Measurements from ENCODE around the gene AGFG1.
"Not testable (repeated sequence)": the region's sequence is repeated elsewhere in the genome, so short reads cannot be mapped to it uniquely, and the experiment has no call there.

The AGFG1 gene

DNA sequence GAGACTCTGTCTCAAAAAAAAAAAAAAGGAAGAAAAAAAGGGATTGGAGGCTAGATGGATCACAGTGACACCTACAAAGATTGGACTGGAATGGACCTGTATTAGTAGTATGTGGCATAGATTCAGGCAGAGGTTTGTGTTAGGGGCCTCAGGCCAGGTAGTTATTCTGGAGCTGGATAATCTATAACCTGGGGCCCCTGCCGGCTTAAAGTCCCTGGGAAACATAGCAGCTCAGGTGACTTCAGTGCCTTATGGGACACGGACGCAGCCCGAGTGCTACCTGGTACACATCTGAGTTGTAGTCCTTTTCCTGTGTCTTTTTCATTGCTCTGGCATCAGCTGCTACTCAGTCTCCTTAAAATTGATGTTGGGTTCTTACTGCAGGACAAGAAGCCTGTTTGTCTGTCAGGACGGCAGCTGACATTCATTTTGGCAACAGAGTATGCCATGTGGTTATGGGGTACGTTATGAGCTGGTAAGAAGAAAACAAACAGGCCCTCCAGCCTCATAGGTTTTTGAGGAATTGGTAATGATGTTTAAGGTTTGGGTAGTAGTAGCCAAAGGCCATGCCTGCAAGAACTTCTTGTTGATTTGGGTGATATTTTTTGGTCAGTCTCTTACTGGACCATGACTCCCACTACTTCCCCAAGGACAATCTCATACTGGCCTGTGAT lies 27.8 kb downstream of the AGFG1 start:
- no peak for DNase-seq (ENCODE audit: low spot score)

DNA sequence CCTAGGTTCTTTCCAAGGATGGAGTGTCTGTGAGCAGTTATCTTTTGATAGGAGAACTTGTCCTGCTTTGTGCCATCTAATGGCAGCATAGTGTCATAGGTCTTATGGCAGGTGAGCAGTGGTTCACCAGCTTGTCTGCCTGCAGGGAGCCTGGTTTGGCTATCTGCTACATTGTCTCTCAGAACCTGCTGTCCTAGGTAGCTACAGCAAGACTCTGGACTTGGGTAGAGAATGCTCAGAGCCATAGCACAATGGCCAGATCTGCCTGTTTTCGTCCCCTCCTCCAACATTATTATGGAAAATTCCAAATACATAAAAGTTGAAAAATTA lies 28.3 kb downstream of the AGFG1 start:
- DNase-seq (ENCODE audit: low spot score): no peak

DNA sequence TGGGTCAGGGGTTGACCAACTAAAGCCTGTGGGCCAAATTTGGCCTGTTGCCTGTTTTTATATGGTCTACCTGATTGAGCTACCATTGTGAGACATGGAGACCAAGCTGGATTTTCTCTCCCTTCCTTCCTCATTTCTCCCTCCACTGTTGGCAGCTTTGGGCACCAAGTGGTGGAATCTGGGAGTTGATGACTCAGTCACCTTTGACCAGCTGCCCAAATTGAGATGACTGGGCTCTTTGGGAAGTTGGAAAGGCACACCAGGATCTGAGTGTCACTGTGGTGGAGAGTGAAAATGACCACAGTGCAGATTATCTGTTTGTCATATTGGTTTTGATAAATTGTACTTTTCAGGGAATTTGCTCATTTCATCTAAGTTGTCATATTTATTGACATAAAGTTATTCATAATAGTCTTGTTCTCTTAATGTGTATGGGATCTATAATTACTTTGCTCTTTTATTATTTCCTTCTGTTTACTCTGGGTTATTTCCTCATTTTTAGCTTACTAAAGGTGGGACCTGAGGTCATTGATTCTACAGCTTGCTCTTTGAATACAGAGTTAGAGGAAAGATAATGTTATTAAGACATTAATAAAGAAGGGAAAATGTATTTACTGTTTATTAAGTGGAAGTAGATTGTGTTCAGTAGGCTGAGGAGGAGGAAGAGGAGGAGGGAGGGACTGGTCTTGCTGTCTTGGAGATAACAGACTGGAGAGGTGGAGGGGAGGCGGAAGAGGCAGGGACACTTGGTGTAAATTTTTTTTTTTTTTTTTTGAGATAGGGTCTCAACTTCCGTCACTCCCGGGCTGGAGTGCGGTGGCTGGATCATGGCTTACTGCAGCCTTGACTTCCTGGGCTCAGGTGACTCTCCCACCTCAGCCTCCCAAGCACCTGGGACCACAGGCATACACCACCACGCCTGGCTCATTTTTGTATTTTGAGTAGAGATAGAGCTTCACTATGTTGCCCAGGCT lies 31.8 kb downstream of the AGFG1 start:
- peak; percentile 85 for DNase-seq (ENCODE audit: low spot score)

DNA sequence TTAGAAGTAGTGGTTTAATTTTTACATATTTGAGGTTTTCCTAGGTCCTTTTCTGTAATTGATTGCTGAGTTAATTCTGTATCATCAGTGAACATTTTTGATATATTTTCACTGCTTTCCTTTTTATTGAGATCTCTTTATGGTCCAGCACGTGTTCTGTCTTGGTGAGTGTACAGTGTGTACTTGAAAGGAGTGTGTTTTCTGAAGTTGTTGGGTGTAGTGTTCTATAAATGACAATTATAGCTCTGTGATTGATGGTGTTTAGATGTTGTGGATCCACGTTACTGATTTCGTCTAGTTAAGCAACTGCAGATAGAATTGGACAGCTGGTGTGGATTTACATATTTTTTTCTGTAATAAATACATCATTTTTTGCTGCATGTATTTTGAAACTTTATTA lies 32.7 kb downstream of the AGFG1 start:
- DNase-seq (ENCODE audit: low spot score): no peak

DNA sequence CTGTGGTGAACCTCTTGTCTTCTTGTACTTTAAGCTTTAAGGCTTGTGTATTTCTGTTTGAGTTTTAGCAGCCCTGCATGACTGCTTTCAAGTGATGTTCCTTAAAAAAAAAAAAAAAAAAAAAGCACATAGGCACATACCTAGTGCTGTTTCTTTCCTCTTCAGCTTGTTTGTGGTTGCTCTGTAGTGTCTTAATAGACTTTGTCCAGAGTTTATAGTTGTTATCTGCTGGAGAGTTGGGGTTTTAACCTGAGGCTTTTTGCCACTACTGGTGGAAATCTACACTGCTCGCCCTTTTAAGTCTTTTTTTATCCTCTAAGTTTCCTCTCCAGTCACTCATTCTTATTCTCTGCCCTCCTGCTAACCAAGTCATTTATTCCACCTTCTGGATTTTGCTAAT lies 34.5 kb downstream of the AGFG1 start:
- no peak for DNase-seq (ENCODE audit: low spot score)

DNA sequence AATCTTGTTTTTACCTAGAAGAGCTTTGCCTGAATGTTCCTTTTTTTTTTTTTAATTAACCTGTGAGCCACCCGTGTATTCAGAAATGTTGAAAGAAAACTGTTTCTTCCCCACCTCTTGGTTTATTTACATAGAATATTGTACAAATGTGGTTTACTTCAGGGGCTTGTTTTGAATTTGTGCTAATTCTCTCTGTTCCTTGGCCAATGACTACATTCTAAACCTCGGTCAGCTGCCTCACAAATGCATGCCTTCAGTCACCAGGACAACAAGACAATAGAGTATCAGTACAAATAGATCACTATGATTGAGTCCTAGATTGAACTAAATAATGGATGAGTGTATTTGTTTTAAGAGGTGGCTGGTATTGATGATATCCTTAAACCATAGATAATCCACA lies 36.0 kb downstream of the AGFG1 start:
- no peak for DNase-seq (ENCODE audit: low spot score)

DNA sequence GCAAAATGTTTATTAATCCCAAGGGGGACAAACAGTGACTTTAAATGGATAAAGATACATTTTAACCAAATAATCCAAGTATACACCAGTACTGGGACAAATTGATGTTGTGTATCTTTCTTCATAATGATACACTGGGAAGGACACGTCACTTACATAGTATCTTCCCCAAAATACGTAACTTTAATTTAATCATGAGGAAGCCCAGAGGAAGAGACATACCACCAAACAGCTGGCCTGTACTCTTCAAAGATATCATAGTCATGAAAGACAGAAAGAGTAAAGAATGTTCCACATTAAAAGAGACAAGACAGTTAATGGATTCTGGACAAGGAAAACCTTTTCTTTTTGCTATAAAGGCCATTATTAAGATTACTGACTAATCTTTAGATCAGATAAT lies 37.1 kb downstream of the AGFG1 start:
- no peak for DNase-seq (ENCODE audit: low spot score)

DNA sequence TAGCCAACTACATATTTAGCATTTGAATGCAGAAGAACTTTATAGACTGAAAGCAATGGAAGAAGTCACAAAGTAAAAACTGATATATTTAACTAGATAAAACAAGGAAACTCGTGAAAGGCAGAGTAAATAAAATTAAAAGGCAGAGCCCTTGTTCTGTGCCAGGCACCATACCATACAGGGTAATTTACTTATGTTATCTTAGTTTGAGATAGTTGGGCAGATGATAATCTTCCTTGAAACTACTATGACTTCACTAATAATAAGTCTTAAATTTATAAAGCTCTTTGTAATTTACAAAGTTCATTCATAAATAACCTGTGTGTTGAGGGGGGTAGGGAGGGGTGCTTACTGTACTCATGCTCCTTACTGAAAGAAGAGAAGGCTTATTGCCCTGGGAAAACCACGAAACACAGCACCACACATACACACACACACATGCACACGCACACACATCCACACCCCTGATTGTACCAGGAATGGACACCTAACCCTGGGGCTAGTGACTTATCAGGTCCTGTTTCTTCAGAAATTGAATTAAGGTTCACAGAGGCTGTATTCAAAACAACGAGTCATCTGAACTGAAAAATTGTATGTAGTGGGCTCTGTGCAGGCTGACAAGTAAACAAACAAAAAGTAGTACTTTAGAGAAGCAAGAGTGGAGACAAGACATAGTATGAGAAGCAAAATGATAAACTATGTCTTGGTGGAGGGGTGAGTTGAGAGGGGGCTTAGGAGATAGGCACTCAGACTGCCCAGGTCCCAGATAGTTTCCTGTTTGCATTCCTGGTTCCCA lies 38.1 kb downstream of the AGFG1 start:
- peak; percentile 12 for DNase-seq (ENCODE audit: low spot score)

DNA sequence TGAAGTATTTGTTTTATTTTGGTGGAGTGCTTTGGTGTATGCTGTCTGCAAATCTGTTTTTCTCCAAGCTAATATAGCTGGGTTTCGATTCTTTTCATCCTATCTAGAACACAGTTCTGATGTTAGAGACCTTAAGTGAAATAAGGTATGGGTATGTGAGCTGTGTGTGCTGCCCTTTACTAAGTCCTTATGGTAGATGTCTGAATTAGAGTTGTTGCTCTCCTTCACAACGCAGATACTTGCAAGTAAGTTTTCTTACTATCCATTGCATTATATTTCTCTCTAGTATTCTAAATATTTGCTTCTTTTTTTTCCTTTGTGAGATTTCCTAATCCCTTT lies 38.6 kb downstream of the AGFG1 start:
- no peak for DNase-seq (ENCODE audit: low spot score)

DNA sequence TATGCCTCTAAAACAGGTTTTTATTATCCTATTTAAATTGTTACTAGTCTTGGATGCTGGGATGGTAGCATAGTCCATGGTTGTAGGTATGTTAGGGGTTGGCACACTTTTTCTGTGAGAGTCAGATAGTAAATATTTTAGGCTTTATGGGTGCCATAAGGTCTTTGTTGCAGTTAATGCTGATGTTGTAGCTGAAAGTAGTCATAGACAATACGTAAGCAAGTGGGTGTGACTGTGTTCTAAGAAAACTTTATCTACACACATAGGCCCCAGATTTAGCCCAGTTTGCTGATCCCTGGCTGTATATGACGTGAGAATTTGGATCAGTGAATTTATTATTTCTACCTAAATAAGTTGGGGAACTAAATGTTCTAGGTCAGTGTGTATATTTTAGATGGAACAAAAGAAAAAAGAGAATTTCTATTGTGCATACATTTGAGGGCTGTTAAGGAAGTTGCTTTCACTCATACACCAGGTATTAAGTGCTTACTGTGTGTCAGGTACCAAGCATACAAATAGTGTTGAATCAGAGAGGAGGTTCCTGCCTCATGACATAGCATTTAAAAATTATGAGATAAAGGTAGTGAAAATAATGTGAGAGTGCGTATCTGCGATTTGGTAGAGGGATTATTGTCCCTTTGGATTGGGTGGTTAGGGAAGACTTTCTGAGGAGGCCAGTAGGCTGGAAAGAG lies 39.4 kb downstream of the AGFG1 start:
- DNase-seq (ENCODE audit: low spot score): no peak

DNA sequence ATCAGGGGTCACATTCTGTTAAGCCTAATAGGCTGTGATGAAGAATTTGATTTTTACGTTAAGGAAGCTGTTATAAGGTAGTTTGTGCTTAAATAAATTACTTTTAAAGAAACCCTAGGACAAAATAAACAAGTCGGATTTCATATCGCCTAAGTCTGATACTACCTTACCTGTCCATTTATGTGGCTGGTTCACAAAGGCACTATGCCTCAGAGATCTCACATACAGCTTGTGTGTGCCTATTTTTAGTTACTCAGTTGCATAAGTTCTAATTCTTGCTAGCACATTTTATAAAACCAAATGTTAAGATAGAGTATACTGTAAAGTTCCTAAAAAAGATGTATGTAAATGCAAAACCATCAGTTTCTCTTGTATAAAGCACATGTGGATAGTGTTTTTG lies 40.0 kb downstream of the AGFG1 start:
- no peak for DNase-seq (ENCODE audit: low spot score)

DNA sequence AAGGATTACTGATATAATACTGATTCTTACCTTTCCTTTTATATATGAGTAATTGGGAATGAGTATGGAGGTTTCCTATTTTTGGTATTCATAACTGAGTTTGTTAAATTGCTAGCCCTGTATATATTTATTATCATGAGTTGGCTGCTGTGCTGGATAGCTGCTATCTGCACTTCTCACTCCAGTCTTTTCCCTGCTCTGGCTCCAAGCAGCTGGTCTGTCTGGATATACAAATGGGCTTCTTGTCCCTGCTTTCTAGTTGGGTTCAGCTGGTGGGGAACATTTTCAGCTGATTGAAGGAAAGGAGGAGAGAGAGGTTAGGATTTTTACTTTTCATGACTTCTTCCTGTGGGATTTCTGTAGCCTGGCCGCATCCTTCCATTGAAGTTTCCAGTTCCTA lies 41.2 kb downstream of the AGFG1 start:
- no peak for DNase-seq (ENCODE audit: low spot score)

DNA sequence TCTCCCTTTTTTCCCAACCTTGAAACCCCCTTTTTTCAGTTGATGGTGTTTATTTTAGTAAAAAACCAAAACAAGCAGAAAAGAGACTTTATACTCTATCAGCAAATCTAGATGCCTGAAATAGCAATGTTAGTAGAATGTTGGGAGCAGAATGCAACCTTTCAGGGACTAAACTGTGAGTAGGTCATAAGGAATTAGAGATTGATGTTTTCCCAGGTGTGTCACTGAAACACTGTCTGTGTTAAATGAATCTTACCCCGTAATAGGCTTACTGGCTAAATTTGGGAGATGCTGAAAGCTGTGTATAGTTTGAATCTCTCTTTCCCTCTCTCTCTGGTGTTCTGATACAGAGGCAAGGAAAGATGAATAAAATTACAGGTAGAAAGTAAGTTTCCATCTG lies 43.8 kb downstream of the AGFG1 start:
- DNase-seq (ENCODE audit: low spot score): no peak

DNA sequence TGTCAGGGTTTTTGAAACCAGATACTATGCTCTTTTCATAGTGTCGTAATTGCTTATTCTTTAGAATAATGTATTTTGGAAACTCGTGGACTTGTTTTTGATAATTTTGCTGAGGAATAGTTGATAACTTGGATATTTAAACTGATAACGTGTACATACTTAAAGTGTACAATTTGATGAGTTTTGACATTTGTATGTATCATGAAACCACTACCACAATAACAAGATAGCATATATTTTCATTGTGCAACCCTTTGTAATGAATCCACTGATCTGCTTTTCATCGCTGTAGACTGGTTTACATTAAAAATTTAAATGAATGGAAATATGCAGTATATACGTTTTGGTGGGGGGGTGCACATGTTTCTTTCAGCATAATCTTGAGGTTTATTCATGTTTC lies 45.8 kb downstream of the AGFG1 start:
- DNase-seq (ENCODE audit: low spot score): no peak

DNA sequence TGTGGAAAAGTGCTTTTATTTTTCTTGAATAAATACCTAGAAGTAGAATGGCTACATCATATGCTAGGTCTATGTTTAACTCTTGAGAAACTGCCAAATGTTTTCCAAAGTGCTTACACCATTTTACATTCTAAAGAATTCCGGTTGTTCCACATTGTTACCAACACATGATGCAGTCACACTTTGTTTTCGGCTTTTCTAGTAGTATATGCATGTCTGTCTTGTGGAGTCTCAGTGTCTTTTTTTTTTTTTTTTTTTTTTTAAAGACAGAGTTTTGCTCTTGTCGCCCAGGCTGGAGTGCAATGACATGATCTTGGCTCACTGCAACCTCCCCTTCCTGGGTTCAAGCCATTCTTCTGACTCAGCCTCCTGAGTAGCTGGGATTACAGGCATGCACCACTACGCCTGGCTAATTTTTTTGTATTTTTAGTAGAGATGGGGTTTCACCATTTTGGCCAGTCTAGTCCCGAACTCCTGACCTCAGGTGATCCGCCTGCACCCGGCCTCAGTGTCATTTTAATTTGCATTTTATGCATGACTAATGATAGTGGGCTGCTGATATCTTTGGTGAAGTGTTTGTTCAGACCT lies 46.4 kb downstream of the AGFG1 start:
- peak; percentile 10 for DNase-seq (ENCODE audit: low spot score)

DNA sequence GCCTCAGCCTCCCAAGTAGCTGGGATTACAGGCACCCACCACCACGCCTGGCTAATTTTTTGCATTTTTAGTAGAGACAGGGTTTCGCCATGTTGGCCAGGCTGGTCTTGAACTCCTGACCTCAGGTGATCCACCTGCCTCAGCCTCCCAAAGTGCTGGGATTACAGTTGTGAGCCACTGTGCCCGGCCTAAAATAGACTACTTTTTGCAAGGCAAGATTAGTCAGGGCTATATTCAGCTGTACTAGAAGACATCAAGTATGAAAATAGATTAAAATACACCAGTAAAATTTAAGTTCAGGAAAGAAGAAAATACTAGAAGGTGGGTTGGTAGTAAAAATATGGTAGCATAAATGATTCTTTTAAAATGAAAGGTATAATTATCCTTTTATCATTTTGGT lies 49.2 kb downstream of the AGFG1 start:
- not testable (repeated sequence) for DNase-seq (ENCODE audit: low spot score)

DNA sequence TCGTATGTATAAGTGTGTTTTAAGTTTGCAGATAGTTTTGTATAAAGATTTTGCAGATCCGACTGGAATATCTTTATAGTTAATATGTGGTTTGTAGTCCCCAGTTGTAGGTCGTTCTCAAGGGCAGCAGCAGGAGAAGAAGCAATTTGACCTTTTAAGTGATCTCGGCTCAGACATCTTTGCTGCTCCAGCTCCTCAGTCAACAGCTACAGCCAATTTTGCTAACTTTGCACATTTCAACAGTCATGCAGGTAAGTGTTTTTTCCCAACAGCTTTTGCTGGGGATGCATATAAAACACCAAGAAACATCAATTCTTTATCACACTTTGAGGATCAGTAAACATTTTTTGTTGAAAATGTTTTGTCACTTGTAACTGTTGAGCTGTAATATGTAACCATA lies 52.7 kb downstream of the AGFG1 start:
- DNase-seq (ENCODE audit: low spot score): no peak

DNA sequence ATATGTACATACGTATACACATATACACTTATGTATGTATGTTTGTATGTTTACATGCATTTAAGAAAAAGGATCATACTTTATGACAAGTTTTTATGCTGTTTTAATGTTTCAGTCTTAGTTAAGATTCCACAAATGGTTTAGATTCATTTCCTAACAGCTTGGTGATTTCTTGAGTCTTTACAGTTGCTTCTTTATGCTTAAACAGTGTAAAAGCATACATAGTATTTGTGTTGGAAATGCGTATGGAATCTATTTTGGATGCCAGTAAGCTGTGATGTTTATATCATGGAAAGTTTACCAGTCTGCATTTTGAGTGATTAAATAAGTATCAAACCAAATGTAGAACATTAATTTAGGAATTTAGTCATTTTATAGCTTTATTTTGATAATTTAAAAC lies 55.4 kb downstream of the AGFG1 start:
- no peak for DNase-seq (ENCODE audit: low spot score)

DNA sequence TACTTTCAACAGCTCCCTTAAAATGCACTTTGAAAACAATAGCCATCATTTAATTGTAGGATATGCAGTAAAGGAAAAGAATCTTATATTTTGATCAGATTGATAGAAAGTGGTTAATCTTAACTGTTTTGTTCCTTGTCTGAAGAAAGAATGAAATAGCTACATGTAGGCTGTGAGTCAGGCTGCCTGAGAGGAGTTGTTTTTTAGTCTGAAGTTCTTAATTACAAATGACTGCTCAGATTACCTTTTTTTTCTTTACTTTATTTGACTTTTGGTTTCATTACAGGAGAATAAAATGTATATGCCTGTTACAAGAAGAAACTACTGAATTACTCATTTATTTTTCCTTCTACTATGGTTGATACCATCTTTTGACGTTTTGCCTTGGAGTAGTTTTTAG lies 56.8 kb downstream of the AGFG1 start:
- DNase-seq (ENCODE audit: low spot score): no peak

DNA sequence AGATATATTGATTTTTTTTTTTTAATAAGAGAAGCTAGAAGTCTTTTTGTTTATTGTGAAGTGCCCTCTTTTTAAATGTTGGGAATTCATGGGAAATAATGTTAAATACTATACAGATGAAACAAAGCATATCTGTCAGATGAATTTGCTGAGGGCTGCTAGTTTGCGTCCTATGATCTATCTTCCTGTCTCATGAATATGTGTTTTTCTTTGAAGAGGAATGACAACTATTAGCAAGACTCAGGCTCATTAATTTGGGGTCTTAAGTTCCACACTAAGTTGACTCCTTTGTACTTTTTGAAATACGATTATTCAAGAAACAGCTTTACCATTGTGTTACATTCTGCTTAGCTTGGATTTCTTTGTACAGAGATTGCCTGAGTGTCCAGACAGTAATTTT lies 57.9 kb downstream of the AGFG1 start:
- DNase-seq (ENCODE audit: low spot score): no peak

DNA sequence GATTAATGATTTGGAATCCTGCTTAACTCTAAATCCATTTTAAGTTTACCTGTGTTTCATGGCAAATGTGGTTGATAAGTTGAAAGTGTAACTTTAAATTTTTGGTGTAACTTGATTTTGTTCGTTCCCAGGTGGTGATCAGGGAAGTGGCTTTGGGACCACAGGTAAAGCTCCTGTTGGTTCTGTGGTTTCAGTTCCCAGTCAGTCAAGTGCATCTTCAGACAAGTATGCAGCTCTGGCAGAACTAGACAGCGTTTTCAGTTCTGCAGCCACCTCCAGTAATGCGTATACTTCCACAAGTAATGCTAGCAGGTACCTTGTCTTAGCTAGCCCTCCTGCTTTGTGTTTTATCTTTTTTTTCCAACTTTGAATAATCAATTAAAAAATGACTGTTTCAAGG lies 62.8 kb downstream of the AGFG1 start:
- DNase-seq (ENCODE audit: low spot score): no peak

DNA sequence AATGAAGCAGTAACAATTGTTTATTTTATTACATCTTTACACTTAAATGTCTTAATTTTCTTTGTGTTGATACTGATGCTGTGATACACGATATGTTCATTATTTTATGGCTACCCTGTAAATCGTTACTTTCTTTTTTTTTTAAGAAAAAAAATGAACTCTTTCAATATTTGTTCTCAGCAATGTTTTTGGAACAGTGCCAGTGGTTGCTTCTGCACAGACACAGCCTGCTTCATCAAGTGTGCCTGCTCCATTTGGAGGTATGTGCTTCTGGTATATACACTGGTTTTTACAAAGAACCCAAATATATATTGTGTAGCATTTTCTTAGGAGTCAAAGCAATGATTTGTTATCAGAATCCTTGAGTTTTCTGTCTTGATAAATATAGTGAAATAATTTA lies 64.5 kb downstream of the AGFG1 start:
- no peak for DNase-seq (ENCODE audit: low spot score)
